GM10847 (cell line): Measurements from ENCODE around the gene CPLANE1.

Experiments
- POLR2A ChIP-seq: IDR thresholded peaks from 2 replicates; pipeline ENCODE4 v1.6.1; 2011; ENCODE audit not compliant: insufficient read length; ENCODE audit errors: extremely low read depth

Gene CPLANE1

GRCh38 chr5:37086466-37087173 is 162.6 kb downstream of the CPLANE1 start:
- no peak for TF ChIP-seq POLR2A

DNA sequence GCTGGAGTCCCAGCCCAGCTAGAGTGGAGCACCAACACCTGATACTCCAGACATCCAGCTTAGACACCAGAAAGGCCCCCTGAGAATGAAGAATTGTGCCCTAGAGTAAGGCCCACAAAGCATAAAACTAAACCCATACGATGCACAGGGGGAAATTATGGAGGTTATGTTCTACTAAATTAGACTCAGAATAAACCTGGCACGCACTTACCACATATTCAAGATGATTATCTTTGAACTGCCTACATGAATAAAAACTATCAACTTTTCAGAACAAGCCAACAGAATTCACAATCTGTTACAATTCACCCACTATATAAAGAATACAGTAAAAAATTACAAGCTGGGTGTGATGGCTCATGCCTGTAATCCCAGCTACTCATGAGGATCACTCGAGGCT is 168.5 kb downstream of the CPLANE1 start:
- no peak for TF ChIP-seq POLR2A

- TF ChIP-seq POLR2A, result no peak
Measured at GRCh38 chr5:37077146-37077545, 172.0 kb downstream of the CPLANE1 start.

- TF ChIP-seq POLR2A, result no peak
Measured at GRCh38 chr5:37075399-37075950, 173.7 kb downstream of the CPLANE1 start.

DNA sequence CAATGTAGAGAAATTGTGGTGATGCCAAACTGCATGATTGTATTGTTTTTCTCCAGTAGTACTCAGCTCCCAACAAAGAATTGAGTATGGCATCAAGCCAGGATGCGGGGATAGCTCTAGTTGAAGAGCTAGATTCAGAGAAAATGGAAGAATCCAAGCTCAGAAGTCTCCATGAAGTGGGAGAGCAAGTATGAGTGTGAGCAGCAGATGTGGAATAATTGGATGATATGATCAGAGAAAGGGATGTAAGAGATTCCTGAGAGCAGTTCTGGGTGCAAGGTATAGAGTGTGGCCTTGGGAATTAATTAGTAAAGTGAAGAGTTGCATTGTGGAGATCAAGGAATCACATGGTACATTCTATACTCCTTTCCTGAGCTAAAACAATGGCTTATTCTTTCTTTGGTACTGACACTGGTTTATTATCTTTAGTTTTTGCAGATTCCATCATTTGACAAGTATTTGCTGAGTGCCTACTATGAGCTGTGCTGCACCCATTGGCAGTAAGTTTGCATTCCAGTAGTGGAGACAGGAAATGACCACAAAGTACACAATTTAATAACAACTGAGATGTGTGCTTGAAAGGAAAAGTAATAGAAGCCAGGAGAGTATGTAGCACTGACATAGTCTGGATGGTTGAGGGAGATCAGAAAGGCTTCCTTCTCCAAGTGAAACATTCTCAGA is 177.1 kb downstream of the CPLANE1 start:
- no peak for TF ChIP-seq POLR2A

GRCh38 chr5:37071487-37071886 is 177.7 kb downstream of the CPLANE1 start:
- TF ChIP-seq POLR2A, result no peak

- TF ChIP-seq POLR2A, result no peak
Measured at GRCh38 chr5:37064442-37064841, 184.7 kb downstream of the CPLANE1 start.

DNA sequence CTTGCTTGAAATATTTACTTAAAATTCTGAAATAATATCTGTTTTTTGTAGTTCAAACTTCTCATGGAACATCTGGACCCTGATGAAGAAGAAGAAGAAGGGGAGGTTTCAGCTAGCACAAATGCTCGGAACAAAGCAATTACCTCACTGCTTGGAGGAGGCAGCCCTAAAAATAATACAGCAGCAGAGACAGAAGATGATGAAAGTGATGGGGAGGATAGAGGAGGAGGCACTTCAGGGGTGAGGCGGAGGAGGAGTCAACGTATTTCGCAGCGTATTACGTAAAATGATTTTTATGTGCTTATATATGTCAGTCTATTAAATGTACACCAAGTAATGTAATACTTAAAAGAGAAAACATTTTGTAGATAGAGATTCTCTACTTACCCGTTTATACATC is 185.4 kb downstream of the CPLANE1 start:
- no peak for TF ChIP-seq POLR2A

GRCh38 chr5:37060030-37060429 is 189.1 kb downstream of the CPLANE1 start:
- no peak for TF ChIP-seq POLR2A

GRCh38 chr5:37056762-37057161 is 192.4 kb downstream of the CPLANE1 start:
- TF ChIP-seq POLR2A, result no peak
